ENCODE results near the gene HOXA10.

The HOXA10 gene

GRCh38 chr7:27173956-27174873, at the start of gene HOXA10:
HOXA10 (minus strand) TSS chr7:27174320; CDS start chr7:27174306, 14 bp downstream.
- in situ Hi-C loops (cut with HindIII; ENCODE audit: low sequenced_read_pairs), result loop anchor here (25.0 kb wide), 1 partner anchor 1287 kb away; no protein-coding TSS in a partner anchor

- in situ Hi-C loops (cut with HindIII; ENCODE audit: low sequenced_read_pairs), result loop anchor here (5.0 to 25.0 kb wide), 2 partner anchors 521 to 691 kb away; partner anchors contain the start of gene TAX1BP1
These were observed 47.2 kb upstream of the HOXA10 start for GRCh38 chr7:27221201-27221797.

- in situ Hi-C loops (cut with HindIII; ENCODE audit: low sequenced_read_pairs), result loop anchor here (5.0 to 25.0 kb wide), 2 partner anchors 522 to 692 kb away; partner anchors contain the start of gene TAX1BP1
These were observed 46.4 kb upstream of the HOXA10 start for GRCh38 chr7:27220440-27220955.

GRCh38 chr7:27219821-27220220, 45.7 kb upstream of the HOXA10 start:
- in situ Hi-C loops (cut with HindIII; ENCODE audit: low sequenced_read_pairs), result loop anchor here (5.0 to 25.0 kb wide), 3 partner anchors 352 to 692 kb away; partner anchors contain the start of gene TAX1BP1

GRCh38 chr7:27217951-27218350, 43.8 kb upstream of the HOXA10 start:
- in situ Hi-C loops (cut with HindIII; ENCODE audit: low sequenced_read_pairs), result loop anchor here (5.0 to 25.0 kb wide), 2 partner anchors 354 to 694 kb away; no protein-coding TSS in a partner anchor

- in situ Hi-C loops (cut with HindIII; ENCODE audit: low sequenced_read_pairs), result loop anchor here (5.0 to 25.0 kb wide), 2 partner anchors 357 to 697 kb away; no protein-coding TSS in a partner anchor
These were observed 41.2 kb upstream of the HOXA10 start for GRCh38 chr7:27215356-27215755.

- in situ Hi-C loops (cut with HindIII; ENCODE audit: low sequenced_read_pairs), result loop anchor here (25.0 kb wide), 1 partner anchor 698 kb away; no protein-coding TSS in a partner anchor
These were observed 40.3 kb upstream of the HOXA10 start for GRCh38 chr7:27214239-27214950.

- in situ Hi-C loops (cut with HindIII; ENCODE audit: low sequenced_read_pairs), result loop anchor here (25.0 kb wide), 1 partner anchor 699 kb away; no protein-coding TSS in a partner anchor
These were observed 39.5 kb upstream of the HOXA10 start for GRCh38 chr7:27213433-27214238.

GRCh38 chr7:27212497-27213432, 38.6 kb upstream of the HOXA10 start:
- in situ Hi-C loops (cut with HindIII; ENCODE audit: low sequenced_read_pairs), result loop anchor here (25.0 kb wide), 1 partner anchor 700 kb away; no protein-coding TSS in a partner anchor

GRCh38 chr7:27211764-27212204, 37.7 kb upstream of the HOXA10 start:
- in situ Hi-C loops (cut with HindIII; ENCODE audit: low sequenced_read_pairs), result loop anchor here (25.0 kb wide), 1 partner anchor 701 kb away; no protein-coding TSS in a partner anchor

- in situ Hi-C loops (cut with HindIII; ENCODE audit: low sequenced_read_pairs), result loop anchor here (25.0 kb wide), 1 partner anchor 701 kb away; no protein-coding TSS in a partner anchor
These were observed 36.9 kb upstream of the HOXA10 start for GRCh38 chr7:27211084-27211446.

GRCh38 chr7:27210441-27211083, 36.4 kb upstream of the HOXA10 start:
- in situ Hi-C loops (cut with HindIII; ENCODE audit: low sequenced_read_pairs), result loop anchor here (25.0 kb wide), 1 partner anchor 702 kb away; no protein-coding TSS in a partner anchor

GRCh38 chr7:27209933-27210440, 35.9 kb upstream of the HOXA10 start:
- in situ Hi-C loops (cut with HindIII; ENCODE audit: low sequenced_read_pairs), result loop anchor here (10.0 to 25.0 kb wide), 2 partner anchors 575 to 702 kb away; no protein-coding TSS in a partner anchor

GRCh38 chr7:27208998-27209397, 34.9 kb upstream of the HOXA10 start:
- in situ Hi-C loops (cut with HindIII; ENCODE audit: low sequenced_read_pairs), result loop anchor here (10.0 to 25.0 kb wide), 2 partner anchors 576 to 703 kb away; no protein-coding TSS in a partner anchor

- in situ Hi-C loops (cut with HindIII; ENCODE audit: low sequenced_read_pairs), result loop anchor here (10.0 to 25.0 kb wide), 2 partner anchors 577 to 705 kb away; no protein-coding TSS in a partner anchor
These were observed 33.3 kb upstream of the HOXA10 start for GRCh38 chr7:27207348-27207985.

Measured in endothelial cell of hepatic sinusoid (primary cell).